ENCODE results near the gene PIAS1.

The PIAS1 gene

GRCh38 chr15:68228971-68229385 lies 174.9 kb downstream of the PIAS1 start:
- Histone ChIP-seq H3K79me2 (ENCODE audit: low read length) (peaks cover 59% of the 10 kb centered on the region), H3K4me2 (ENCODE audit: low read length) (peak overlapping the region; percentile 95), H3K4me1 (ENCODE audit: low read length) (peaks cover 40% of the 10 kb centered on the region), H3K4me3 (ENCODE audit: low read length) (peak overlapping the region; percentile 96), H3K27me3 (ENCODE audit: low read depth, low read length) (no peaks in the 10 kb centered on the region), H3K9me3 (ENCODE audit: insufficient read depth, low read length) (no peaks in the 10 kb centered on the region), H2AFZ (ENCODE audit: low read depth, low read length) (peak overlapping the region; percentile 56; the same call in 1 of the 2 replicates), H3K27ac (ENCODE audit: low read length) (peak overlapping the region; percentile 70), H3K36me3 (replicated peaks; ENCODE audit: low read depth, low read length) (peaks cover 8% of the 10 kb centered on the region), H3K9ac (ENCODE audit: low read length) (peak overlapping the region; percentile 98), H4K20me1 (ENCODE audit: insufficient read depth, low read length) (peaks cover 20% of the 10 kb centered on the region)
- TF ChIP-seq EZH2phosphoT487 (IDR thresholded peaks at IDR 0.05; ENCODE audit: low read depth), result no peak
- TF ChIP-seq CTCF (IDR thresholded peaks at IDR 0.05; ENCODE audit: low read depth, low read length), result no peak

- H3K4me3 ChIP-seq (ENCODE audit: low read length), result peak within 1 kb of the TSS; percentile 96
- peak within 1 kb of the TSS; percentile 70 for H3K27ac ChIP-seq (ENCODE audit: low read length)
- H3K4me2 ChIP-seq (ENCODE audit: low read length), result peak within 1 kb of the TSS; percentile 95
- H3K27me3 ChIP-seq (ENCODE audit: low read depth, low read length), result no peaks in the 10 kb centered on the region
- TF ChIP-seq EZH2phosphoT487 (IDR thresholded peaks at IDR 0.05; ENCODE audit: low read depth) (no peak), CTCF (IDR thresholded peaks at IDR 0.05; ENCODE audit: low read depth, low read length) (no peak)
- H4K20me1 ChIP-seq (ENCODE audit: insufficient read depth, low read length), result peaks cover 17% of the 10 kb centered on the region
- H3K4me1 ChIP-seq (ENCODE audit: low read length), result peaks cover 40% of the 10 kb centered on the region
- H3K9ac ChIP-seq (ENCODE audit: low read length), result peak within 1 kb of the TSS; percentile 98
- H3K36me3 ChIP-seq (replicated peaks; ENCODE audit: low read depth, low read length), result peaks cover 5% of the 10 kb centered on the region
- no peaks in the 10 kb centered on the region for H3K9me3 ChIP-seq (ENCODE audit: insufficient read depth, low read length)
- H3K79me2 ChIP-seq (ENCODE audit: low read length), result peaks cover 53% of the 10 kb centered on the region
- peak within 1 kb of the TSS; percentile 93 for H2AFZ ChIP-seq (ENCODE audit: low read depth, low read length)
Observed at GRCh38 chr15:68229386-68230156, 175.5 kb downstream of the PIAS1 start, which contains the start of gene CLN6. Gene CLN6, minus strand, starts transcription at chr15:68229728. Its CDS starts 144 bp downstream, at chr15:68229584.

- peak; percentile 38 for TF ChIP-seq CTCF (IDR thresholded peaks at IDR 0.05; ENCODE audit: low read depth, low read length)
- TF ChIP-seq EZH2phosphoT487 (IDR thresholded peaks at IDR 0.05; ENCODE audit: low read depth), result no peak
- Histone ChIP-seq H3K79me2 (ENCODE audit: low read length) (peaks cover 45% of the 10 kb centered on the region), H3K9me3 (ENCODE audit: insufficient read depth, low read length) (no peaks in the 10 kb centered on the region), H2AFZ (ENCODE audit: low read depth, low read length) (peak overlapping the region; percentile 88), H3K4me3 (ENCODE audit: low read length) (peak overlapping the region; percentile 96), H3K4me2 (ENCODE audit: low read length) (peak overlapping the region; percentile 95), H3K27me3 (ENCODE audit: low read depth, low read length) (no peaks in the 10 kb centered on the region), H3K9ac (ENCODE audit: low read length) (peak overlapping the region; percentile 98), H4K20me1 (ENCODE audit: insufficient read depth, low read length) (peaks cover 13% of the 10 kb centered on the region), H3K4me1 (ENCODE audit: low read length) (peaks cover 32% of the 10 kb centered on the region), H3K27ac (ENCODE audit: low read length) (peak overlapping the region; percentile 70), H3K36me3 (replicated peaks; ENCODE audit: low read depth, low read length) (no peaks in the 10 kb centered on the region)
Observed at GRCh38 chr15:68230157-68231100, 176.3 kb downstream of the PIAS1 start.
